Fibroblast of pulmonary artery (primary cell): ENCODE data around the gene COL8A2.

Experiments used
- DNase-seq: peaks from one replicate; pipeline ENCODE4 v3.0.0-alpha.2; 2010; ENCODE audit warnings: low read depth
- H3K4me3 ChIP-seq: replicated peaks from 2 replicates; pipeline ENCODE4 v1.5.1; 2011; ENCODE audit warnings: low read depth, mild to moderate bottlenecking, control low read depth, low read length, moderate library complexity
- CTCF ChIP-seq: IDR thresholded peaks from 2 replicates; pipeline ENCODE4 v1.5.1; 2011; ENCODE audit warnings: mild to moderate bottlenecking, control low read depth, low read length, inconsistent platforms; ENCODE audit errors: missing control alignments

The COL8A2 gene

GRCh38 chr1:36085686-36086526 is 39.1 kb downstream of the COL8A2 start:
- TF ChIP-seq CTCF: no peak
- no peak for DNase-seq

GRCh38 chr1:36085126-36085525 is 39.9 kb downstream of the COL8A2 start:
- no peak overlapping the region for H3K4me3 ChIP-seq
- DNase-seq: no peak
- TF ChIP-seq CTCF: no peak

More at GRCh38 chr1:36085686-36086526, 39.1 kb downstream of the COL8A2 start:
- no peak overlapping the region for H3K4me3 ChIP-seq

- no peak for TF ChIP-seq CTCF
- H3K4me3 ChIP-seq: peak overlapping the region; percentile 56
- DNase-seq: no peak
Measured at GRCh38 chr1:36084497-36085115, 40.4 kb downstream of the COL8A2 start.

GRCh38 chr1:36083635-36084496 is 41.2 kb downstream of the COL8A2 start, which contains the start of gene TEKT2:
TEKT2 (plus strand) TSS chr1:36084094; CDS start chr1:36084922, 828 bp downstream.
- peak; percentile 33 for DNase-seq
- peak within 1 kb of the TSS; percentile 56 for H3K4me3 ChIP-seq
- no peak for TF ChIP-seq CTCF

- H3K4me3 ChIP-seq: no peak overlapping the region
- no peak for DNase-seq
Measured at GRCh38 chr1:36083219-36083618, 41.8 kb downstream of the COL8A2 start.

More at GRCh38 chr1:36083219-36083618, 41.8 kb downstream of the COL8A2 start:
- no peak for TF ChIP-seq CTCF
